Esophagus mucosa (tissue), 1 donor: ENCODE results near the gene STK11IP. TPM values are rescaled to one million over a fixed set of nuclear protein-coding genes. Genes with fewer than 3 reads are reported as not detected.

Experiments used
- ATAC-seq: fragments of 200-7000 bp; cut with Tn5 transposase; one replicate; pipeline ENCODE4 v1.9.1; 2020
- total RNA-seq: library from RNA; stranded (reverse); gene quantifications from one replicate; pipeline ENCODE4 v1.2.4, GENCODE V29; 2023
- donor health status: DM: yes; HTN: yes; CAD: no.

STK11IP gene
- total RNA-seq, 1 donor from 2014 or later: 17.3 TPM

- ATAC-seq: no peak
These were observed 34.3 kb upstream of the STK11IP start for GRCh38 chr2:219563271-219563928.

GRCh38 chr2:219565130-219566080, 32.3 kb upstream of the STK11IP start:
- no peak for ATAC-seq

GRCh38 chr2:219566640-219567039, 31.0 kb upstream of the STK11IP start:
- no peak for ATAC-seq

- ATAC-seq: no peak
These were observed 30.5 kb upstream of the STK11IP start for GRCh38 chr2:219567131-219567530.

- no peak for ATAC-seq
These were observed 29.8 kb upstream of the STK11IP start for GRCh38 chr2:219567791-219568361.

- ATAC-seq: no peak
These were observed 28.6 kb upstream of the STK11IP start for GRCh38 chr2:219569041-219569440.

- ATAC-seq: no peak
These were observed 28.0 kb upstream of the STK11IP start for GRCh38 chr2:219569635-219570034.

- peak; percentile 45 for ATAC-seq
These were observed 27.3 kb upstream of the STK11IP start for GRCh38 chr2:219570194-219570923.

GRCh38 chr2:219570924-219571310, 26.7 kb upstream of the STK11IP start:
- no peak for ATAC-seq

GRCh38 chr2:219571311-219572236, 26.1 kb upstream of the STK11IP start, which contains the start of gene OBSL1:
Gene OBSL1, minus strand, starts transcription at chr2:219571539. Its CDS starts 307 bp downstream, at chr2:219571232.
- peak; percentile 51 for ATAC-seq

- no peak for ATAC-seq
These were observed 25.2 kb upstream of the STK11IP start, which contains the start of gene INHA for GRCh38 chr2:219572237-219573001. Gene INHA, plus strand, starts transcription at chr2:219572310. Its CDS starts 65 bp downstream, at chr2:219572375.

GRCh38 chr2:219573166-219573565, 24.5 kb upstream of the STK11IP start:
- no peak for ATAC-seq

- ATAC-seq: no peak
These were observed 23.0 kb upstream of the STK11IP start for GRCh38 chr2:219574484-219575311.

- no peak for ATAC-seq
These were observed 21.8 kb upstream of the STK11IP start for GRCh38 chr2:219575566-219576504.

GRCh38 chr2:219576505-219577388, 20.9 kb upstream of the STK11IP start:
- no peak for ATAC-seq

- ATAC-seq: no peak
These were observed 18.6 kb upstream of the STK11IP start for GRCh38 chr2:219578811-219579613.
